ENCODE data around the gene ABHD12.

Gene ABHD12

DNA sequence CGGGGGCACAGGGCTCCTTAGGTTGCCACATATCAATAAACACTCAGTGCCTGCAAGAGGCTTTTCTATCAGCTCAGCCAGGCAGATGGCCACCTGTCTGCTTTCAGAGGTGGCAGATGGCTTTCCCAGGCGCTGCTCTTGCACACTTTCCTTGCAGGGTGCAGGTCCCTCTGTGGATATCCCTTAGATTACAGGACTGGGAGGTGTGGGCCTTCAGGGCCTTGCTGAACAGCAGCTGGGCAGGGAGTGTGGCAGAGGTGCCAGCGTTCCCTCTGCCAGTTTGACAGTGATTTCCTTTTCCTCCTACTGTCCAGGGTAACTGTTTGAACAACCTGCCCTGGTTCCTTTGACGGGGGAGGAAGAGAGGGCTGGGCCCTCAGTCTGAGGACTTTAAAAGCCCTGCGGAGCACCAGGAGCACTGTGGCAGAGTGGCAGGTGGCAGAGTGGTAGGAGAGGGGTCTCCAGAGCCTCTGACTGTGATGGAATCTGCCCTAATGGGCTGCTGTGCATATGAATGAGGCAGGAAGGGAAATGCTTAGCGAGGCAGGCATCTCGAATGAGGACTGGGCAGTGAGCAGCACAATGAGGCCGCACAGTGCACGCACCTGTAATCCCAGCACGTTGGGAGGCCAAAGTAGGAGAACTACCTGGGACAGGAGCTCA, 34.2 kb downstream of the ABHD12 start:
- no peak for ATAC-seq
- TF ChIP-seq ZNF70 (CRISPR knock-in tag; IDR thresholded peaks at IDR 0.05), result no peak
- TF ChIP-seq, protein P1, sequence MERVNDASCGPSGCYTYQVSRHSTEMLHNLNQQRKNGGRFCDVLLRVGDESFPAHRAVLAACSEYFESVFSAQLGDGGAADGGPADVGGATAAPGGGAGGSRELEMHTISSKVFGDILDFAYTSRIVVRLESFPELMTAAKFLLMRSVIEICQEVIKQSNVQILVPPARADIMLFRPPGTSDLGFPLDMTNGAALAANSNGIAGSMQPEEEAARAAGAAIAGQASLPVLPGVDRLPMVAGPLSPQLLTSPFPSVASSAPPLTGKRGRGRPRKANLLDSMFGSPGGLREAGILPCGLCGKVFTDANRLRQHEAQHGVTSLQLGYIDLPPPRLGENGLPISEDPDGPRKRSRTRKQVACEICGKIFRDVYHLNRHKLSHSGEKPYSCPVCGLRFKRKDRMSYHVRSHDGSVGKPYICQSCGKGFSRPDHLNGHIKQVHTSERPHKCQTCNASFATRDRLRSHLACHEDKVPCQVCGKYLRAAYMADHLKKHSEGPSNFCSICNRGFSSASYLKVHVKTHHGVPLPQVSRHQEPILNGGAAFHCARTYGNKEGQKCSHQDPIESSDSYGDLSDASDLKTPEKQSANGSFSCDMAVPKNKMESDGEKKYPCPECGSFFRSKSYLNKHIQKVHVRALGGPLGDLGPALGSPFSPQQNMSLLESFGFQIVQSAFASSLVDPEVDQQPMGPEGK (CRISPR knock-in tag; IDR thresholded peaks at IDR 0.05; ENCODE audit: borderline replicate concordance), result no peak

DNA sequence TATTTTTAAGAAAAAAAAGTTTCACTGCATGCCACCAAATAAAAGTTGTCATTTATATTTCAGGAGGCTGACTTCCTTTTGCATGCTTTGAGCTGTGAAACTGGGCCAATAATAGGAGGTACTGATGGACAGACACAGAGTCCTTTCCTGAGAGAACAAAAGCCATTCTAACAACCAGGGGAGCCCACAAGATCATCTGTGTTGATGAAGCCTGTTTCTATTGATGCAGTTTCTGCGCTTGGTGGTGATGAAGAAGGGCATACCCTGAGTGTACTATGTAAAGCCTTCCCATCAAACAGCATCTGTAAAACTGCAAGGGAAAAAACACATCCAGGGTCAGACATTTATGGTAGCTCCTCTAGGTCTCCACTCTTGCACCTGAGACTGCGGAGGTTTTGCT, 34.8 kb downstream of the ABHD12 start:
- no peak for ATAC-seq
- TF ChIP-seq, protein P1 (CRISPR knock-in tag; IDR thresholded peaks at IDR 0.05; ENCODE audit: borderline replicate concordance), result no peak
- TF ChIP-seq ESRRG (CRISPR knock-in tag; IDR thresholded peaks at IDR 0.05) (no peak), TCF4 (CRISPR knock-in tag; IDR thresholded peaks at IDR 0.05; ENCODE audit: borderline replicate concordance) (no peak), SNAI2 (CRISPR knock-in tag; IDR thresholded peaks at IDR 0.05) (no peak), PPARA (CRISPR knock-in tag; IDR thresholded peaks at IDR 0.05; ENCODE audit: borderline replicate concordance) (no peak), TOX (CRISPR knock-in tag; IDR thresholded peaks at IDR 0.05; ENCODE audit: borderline replicate concordance) (no peak), ARNTL (CRISPR knock-in tag; IDR thresholded peaks at IDR 0.05; ENCODE audit: borderline replicate concordance, low read depth) (no peak), CSDC2 (CRISPR knock-in tag; IDR thresholded peaks at IDR 0.05) (no peak), ZNF8 (CRISPR knock-in tag; IDR thresholded peaks at IDR 0.05) (no peak), ZFP3 (CRISPR knock-in tag; IDR thresholded peaks at IDR 0.05) (no peak), ZFP30 (CRISPR knock-in tag; IDR thresholded peaks at IDR 0.05) (no peak), RARB (CRISPR knock-in tag; IDR thresholded peaks at IDR 0.05) (no peak), BACH2 (CRISPR knock-in tag; IDR thresholded peaks at IDR 0.05; ENCODE audit: borderline replicate concordance) (no peak), ZNF70 (CRISPR knock-in tag; IDR thresholded peaks at IDR 0.05) (no peak), GLIS3 (CRISPR knock-in tag; IDR thresholded peaks at IDR 0.05) (no peak), OSR1 (CRISPR knock-in tag; IDR thresholded peaks at IDR 0.05) (no peak)
- TF ChIP-seq, protein P2, sequence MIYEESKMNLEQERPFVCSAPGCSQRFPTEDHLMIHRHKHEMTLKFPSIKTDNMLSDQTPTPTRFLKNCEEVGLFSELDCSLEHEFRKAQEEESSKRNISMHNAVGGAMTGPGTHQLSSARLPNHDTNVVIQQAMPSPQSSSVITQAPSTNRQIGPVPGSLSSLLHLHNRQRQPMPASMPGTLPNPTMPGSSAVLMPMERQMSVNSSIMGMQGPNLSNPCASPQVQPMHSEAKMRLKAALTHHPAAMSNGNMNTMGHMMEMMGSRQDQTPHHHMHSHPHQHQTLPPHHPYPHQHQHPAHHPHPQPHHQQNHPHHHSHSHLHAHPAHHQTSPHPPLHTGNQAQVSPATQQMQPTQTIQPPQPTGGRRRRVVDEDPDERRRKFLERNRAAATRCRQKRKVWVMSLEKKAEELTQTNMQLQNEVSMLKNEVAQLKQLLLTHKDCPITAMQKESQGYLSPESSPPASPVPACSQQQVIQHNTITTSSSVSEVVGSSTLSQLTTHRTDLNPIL (CRISPR knock-in tag; IDR thresholded peaks at IDR 0.05; ENCODE audit: low read depth), result no peak
- TF ChIP-seq, protein P3, sequence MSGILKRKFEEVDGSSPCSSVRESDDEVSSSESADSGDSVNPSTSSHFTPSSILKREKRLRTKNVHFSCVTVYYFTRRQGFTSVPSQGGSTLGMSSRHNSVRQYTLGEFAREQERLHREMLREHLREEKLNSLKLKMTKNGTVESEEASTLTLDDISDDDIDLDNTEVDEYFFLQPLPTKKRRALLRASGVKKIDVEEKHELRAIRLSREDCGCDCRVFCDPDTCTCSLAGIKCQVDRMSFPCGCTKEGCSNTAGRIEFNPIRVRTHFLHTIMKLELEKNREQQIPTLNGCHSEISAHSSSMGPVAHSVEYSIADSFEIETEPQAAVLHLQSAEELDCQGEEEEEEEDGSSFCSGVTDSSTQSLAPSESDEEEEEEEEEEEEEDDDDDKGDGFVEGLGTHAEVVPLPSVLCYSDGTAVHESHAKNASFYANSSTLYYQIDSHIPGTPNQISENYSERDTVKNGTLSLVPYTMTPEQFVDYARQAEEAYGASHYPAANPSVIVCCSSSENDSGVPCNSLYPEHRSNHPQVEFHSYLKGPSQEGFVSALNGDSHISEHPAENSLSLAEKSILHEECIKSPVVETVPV (CRISPR knock-in tag; IDR thresholded peaks at IDR 0.05), result no peak

DNA sequence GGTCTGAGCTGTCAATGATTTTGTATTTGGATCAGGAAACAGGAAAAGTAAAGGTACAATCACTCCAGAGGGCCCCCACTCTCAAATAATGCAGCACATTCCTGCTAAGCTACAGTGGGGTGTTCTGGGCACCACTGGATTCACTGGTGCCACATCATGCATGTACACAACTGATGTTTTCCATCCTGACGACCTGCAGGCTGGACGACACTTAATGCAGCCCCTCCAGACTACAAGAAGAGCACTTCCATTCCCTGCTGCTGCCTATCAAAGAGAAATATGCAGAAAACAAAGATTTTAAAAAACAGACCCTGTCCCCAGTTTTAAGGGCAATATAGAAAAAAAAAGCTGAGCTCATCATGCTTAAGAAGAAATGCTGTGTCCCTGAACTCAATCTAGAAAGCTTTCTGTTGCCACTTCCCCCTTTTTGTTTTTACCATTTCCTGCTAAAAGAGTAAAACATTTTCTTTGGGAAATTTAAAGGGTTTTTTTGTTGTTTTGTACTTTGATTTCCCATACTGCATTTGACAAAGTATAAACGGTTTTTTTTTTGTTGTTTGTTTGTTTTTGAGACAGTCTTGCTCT, 35.5 kb downstream of the ABHD12 start:
- TF ChIP-seq TOX (CRISPR knock-in tag; IDR thresholded peaks at IDR 0.05; ENCODE audit: borderline replicate concordance), result no peak
- TF ChIP-seq, protein P4, sequence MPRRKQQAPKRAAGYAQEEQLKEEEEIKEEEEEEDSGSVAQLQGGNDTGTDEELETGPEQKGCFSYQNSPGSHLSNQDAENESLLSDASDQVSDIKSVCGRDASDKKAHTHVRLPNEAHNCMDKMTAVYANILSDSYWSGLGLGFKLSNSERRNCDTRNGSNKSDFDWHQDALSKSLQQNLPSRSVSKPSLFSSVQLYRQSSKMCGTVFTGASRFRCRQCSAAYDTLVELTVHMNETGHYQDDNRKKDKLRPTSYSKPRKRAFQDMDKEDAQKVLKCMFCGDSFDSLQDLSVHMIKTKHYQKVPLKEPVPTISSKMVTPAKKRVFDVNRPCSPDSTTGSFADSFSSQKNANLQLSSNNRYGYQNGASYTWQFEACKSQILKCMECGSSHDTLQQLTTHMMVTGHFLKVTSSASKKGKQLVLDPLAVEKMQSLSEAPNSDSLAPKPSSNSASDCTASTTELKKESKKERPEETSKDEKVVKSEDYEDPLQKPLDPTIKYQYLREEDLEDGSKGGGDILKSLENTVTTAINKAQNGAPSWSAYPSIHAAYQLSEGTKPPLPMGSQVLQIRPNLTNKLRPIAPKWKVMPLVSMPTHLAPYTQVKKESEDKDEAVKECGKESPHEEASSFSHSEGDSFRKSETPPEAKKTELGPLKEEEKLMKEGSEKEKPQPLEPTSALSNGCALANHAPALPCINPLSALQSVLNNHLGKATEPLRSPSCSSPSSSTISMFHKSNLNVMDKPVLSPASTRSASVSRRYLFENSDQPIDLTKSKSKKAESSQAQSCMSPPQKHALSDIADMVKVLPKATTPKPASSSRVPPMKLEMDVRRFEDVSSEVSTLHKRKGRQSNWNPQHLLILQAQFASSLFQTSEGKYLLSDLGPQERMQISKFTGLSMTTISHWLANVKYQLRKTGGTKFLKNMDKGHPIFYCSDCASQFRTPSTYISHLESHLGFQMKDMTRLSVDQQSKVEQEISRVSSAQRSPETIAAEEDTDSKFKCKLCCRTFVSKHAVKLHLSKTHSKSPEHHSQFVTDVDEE (CRISPR knock-in tag; IDR thresholded peaks at IDR 0.05), result no peak
- no peak for TF ChIP-seq ZFP3 (CRISPR knock-in tag; IDR thresholded peaks at IDR 0.05)
- no peak for TF ChIP-seq ZNF8 (CRISPR knock-in tag; IDR thresholded peaks at IDR 0.05)
- no peak for ATAC-seq
